Ammon's horn (tissue), 1 donor: Measurements from ENCODE around the gene SNX9.
"Not testable (repeated sequence)": the region's sequence is repeated elsewhere in the genome, so short reads cannot be mapped to it uniquely, and the experiment has no call there.

Source experiments
- DNase-seq: peaks from one replicate; pipeline ENCODE4 v3.0.0-alpha.2; 2016; ENCODE audit warnings: low spot score

SNX9 gene

DNA sequence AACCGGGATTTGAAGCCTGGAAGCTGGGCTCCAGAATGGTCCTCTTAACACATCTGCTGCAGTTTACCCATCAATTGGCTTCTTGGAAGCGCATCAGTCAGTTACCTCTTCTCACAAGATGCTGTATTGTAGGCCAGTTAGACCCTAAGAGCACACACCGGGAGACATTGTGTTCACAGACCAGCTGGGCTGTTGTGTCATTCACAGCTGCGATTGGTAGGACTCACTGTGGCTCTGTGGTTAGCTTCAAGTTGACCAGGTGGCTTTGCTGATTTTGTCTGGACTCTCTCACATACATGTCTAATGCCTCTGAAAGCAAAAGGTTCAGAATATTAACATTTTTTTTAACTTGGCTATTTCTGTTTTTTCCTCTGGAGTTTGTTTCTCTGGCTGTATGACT lies 64.8 kb downstream of the SNX9 start:
- no peak for DNase-seq

GRCh38 chr6:157891544-157892362 lies 68.7 kb downstream of the SNX9 start:
- DNase-seq: no peak

DNA sequence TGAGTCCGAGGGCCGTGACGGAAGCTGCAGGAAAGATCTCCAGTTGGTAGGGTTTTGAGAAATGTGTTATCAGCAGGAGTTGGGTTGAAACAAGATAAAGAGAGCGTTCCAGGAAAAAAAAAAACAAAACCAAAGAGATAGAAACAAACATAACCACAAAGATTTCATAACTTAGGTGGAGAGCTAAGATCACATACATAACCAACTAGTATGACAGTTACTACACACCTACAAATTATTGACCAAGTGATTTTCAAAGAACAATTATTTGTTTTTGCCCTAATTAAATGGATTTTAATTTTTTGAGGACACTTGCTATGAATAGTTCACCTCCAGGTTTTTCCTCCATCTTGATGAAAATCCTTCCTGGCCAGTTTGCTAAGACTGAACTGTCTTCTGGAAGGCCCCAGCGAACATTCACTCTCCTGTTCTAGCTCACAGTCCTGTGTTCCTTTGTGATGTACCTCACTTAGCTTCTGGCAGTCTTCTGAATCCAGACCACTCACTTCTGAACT lies 69.4 kb downstream of the SNX9 start:
- DNase-seq: no peak

- no peak for DNase-seq
Observed at GRCh38 chr6:157893238-157893637, 70.2 kb downstream of the SNX9 start.

- DNase-seq: no peak
Observed at GRCh38 chr6:157895585-157895984, 72.5 kb downstream of the SNX9 start.

DNA sequence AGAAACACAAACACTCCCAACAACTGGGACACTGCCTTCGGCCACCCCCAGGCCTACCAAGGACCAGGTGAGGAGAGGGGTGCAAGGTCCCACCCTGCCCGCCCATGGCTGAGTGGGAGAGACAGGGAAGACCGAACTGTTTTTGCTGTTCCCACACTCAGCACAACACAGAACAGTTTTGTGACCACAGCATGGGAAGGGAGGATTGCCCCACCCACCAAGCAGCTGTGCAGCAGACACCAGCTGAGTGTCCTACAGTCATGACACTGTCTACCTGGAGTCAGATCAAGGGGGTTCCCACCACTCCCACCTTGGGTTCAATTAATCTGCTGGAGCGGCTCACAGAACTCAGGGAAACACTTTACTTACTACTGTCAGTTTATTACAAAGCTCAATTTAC lies 73.9 kb downstream of the SNX9 start:
- no peak for DNase-seq

DNA sequence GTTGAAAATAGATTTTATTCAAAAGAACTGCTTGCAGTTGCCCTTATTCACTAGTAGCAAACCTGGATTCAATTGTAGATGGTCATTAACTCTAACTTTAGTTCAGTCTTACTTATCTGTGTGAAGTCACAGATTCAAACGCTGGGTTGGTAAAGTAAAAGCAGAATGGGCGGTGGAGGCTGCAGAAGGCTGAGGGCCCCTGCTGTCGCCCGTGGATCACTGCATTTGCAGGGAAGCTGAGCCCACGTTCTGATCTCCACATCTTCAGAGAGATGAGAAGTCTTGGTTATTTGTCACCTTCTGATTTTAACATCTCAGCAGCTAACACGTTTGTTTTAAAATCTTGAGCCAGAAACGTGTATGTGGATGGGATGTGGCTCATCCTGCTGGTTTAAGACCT lies 75.1 kb downstream of the SNX9 start:
- DNase-seq: peak; percentile 84

- no peak for DNase-seq
Observed at GRCh38 chr6:157898640-157899039, 75.6 kb downstream of the SNX9 start.

DNA sequence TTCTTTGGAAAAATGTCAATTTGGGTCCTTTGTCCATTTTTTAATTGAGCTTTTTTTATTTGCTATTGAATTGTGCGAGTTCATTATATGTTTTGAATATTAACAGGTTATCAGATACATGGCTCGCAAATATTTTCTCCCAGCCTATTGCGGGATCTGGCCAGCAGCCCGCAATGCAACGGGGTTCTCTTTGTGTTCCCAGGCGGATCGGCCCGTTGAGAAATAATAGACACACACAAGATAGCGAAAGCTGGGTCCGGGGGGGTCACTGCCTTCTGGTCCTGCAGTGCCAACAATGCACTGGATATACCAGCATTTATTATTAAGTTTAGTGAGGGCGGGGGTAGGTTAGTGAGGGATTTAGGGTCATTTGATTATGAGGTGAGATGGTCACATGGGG lies 77.2 kb downstream of the SNX9 start:
- DNase-seq: peak; percentile 54

DNA sequence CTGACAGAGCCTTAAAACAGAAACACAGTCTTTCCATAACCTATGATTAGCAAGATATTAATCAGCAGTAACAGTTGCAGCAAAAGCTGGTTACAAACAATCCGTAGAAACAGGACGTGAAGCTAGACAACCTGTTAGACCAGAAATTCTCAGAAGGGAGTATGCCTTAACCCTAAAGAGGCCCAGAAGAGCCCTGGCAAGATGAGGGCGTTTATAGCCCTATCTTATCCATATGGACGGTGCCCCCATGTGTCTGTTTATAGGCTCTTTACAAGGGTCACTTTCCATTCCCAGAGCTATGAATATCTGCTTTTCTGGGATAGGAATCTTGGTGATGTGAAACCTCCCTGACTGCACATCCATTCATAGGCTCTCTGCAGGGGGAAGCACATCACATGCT lies 77.7 kb downstream of the SNX9 start:
- not testable (repeated sequence) for DNase-seq

GRCh38 chr6:157904999-157905398 lies 82.0 kb downstream of the SNX9 start:
- DNase-seq: no peak

- DNase-seq: no peak
Observed at GRCh38 chr6:157905590-157906342, 82.7 kb downstream of the SNX9 start.

DNA sequence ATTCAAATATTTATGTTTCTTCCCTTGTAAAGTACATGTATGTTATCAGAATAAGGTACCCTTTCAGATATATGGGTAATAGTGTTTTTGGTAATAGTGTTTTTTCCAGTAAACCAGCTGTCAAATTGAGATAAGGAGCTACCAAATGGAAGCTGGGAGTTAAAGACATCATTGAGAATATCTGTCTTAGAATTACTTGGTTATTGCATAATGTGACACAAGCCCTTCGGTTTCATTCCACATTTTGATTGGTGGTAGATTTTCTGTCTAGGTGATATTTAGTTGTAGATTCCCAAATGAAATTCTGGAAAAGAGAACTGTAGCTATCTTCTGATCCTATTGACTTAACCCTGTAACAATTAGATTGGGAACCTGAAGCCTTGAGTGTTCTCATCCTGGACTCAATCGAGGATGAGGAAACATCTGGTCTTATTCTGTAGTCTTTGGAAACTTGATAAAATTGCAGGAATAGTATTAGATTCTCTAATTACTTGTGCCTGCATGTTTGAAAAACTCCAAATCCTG lies 83.6 kb downstream of the SNX9 start:
- DNase-seq: no peak

GRCh38 chr6:157907651-157908050 lies 84.6 kb downstream of the SNX9 start:
- DNase-seq: no peak

DNA sequence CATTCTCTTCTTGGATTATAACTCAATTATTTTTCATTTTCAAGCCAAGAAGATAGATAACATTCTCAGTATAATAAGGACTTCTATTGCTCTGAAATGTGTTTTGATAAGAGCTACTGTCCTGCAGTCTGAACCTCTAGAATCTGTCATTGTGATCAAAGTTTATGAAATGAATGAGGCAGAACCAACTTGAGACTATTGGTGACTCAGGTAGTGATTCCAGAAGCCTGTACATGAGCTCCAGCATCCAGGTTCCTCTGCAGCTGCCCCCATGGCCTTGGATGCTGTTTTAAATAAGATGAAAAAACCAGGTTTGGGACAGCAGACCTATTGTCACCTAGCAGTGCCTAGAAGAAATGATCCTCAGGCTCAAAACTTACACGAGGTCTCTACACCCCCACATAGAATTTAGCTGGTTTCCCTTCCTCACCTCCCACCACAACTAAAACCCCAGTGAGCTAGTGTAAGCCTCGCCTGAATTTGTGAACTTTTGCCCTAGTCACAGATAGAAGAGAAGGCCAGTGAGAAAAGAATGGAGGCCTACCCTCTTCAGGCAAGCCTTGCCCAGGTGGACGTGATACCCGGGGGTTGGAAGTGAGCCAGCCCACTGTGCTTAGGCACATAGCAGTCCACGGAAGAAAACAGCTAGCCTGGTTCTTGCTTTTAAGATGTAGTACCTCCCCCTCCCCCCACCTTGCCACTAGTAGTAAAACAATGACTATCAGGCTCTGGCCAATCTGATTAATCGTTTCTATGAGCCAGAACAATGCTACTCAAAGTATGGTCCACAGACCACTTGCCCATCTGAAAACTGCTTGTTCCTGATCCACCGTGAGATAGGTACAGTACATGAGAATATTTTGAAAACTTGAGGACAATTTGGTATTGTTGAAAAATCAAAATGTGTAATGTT lies 85.6 kb downstream of the SNX9 start:
- DNase-seq: no peak

DNA sequence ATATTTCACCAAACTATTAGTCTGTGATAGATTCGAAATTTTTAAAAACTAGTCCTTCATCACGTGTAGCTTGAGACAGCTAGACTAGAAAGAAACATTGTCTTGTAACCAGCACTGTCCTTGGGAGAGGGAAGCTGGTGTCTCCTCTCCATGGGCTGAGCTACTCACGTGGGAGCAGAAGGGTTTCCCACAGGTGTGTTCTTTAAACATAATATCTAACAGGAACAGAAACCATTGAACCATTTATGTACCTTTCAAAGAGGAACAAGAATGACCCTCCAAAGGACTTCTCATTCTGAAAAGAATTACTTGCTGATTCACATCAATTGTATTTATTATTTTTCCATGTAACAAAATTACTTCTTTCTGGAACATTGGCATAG lies 86.2 kb downstream of the SNX9 start:
- DNase-seq: no peak

DNA sequence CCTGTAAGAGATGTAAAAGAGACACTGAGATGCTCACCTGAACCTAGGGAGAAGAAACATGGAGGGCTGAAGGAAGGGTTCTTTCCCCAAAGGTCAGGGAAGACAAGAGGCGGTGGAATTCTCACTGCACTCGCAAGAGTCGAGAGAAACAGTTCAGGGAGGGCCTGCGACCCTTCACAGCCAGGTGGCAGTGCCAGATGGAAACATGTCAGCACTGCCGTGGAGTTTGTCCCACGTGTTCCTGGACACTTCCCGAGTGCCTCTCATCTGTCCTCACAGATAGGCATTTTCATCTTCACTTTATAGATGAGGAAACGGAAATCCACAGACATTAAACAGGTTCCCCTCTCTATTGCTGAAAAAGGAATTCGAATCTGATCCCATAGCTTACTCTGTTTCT lies 88.2 kb downstream of the SNX9 start:
- peak; percentile 39 for DNase-seq

GRCh38 chr6:157911786-157912185 lies 88.7 kb downstream of the SNX9 start:
- no peak for DNase-seq

- peak; percentile 92 for DNase-seq
Observed at GRCh38 chr6:157912326-157912725, 89.3 kb downstream of the SNX9 start.

DNA sequence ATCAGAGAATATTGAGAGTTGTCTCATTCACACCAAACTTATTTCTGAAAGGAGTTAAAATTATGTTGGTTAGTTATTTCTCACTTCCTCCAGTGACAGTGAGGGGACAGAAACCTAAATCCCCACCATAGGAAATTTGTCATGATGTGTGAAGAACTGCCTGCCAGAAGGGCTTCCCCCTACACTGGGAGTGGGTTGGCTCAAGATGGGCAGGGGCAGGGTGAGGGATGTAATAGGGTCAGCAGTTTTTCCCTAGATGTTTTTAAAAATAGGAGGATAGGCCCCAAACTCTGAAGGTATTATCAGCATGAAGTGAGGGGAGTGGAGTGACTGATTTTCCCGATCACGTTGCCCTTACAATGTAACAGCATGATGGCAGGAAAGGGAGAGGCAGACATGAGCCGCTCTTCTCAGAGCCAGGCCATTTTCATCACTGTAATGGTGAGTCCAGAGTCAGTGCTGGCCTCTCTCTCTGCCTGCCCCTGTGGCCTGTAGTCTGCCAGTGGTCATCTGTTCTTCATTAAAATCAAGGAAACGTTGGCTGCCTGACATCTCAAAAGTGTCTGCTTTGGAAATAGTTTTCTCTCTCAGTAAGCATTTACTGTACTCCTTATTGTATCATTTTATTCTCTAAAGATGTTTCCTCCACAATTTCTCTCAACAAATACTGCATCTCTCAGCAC lies 98.8 kb downstream of the SNX9 start:
- DNase-seq: no peak

DNA sequence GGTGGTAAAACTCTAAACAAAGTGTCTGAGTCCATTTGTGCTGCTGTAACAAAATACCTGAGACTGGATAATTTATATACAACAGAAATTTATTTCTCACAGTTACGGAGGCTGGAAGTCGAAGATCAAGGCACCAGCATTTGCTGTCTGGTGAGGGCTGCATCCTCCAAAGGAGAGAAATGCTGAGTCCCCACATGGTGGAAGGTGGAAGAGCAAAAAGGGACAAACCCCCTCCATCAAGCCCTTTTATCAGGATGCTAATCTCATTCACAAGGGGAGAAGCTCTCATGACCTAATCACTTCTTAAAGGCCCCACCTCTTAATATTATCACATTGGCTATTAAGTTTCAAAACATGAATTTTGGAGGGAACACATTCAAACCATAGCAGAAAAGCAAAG lies 102.7 kb downstream of the SNX9 start:
- DNase-seq: no peak
